OCI-LY3 (cell line): Measurements from ENCODE around the gene APOB.

Source experiments
- CTCF ChIP-seq: fragments of 200-600, 300-600 bp; sonication (generic); IDR thresholded peaks from 2 replicates; pipeline ENCODE4 v1.5.1; 2014; ENCODE audit warnings: antibody characterized with exemption, low read length, low read depth
- EZH2phosphoT487 ChIP-seq: fragments of 200-600 bp; shearing (Covaris generic); IDR thresholded peaks from 2 replicates; pipeline ENCODE4 v1.6.1; 2018; ENCODE audit warnings: antibody characterized with exemption, mixed run types, low read depth

DNA sequence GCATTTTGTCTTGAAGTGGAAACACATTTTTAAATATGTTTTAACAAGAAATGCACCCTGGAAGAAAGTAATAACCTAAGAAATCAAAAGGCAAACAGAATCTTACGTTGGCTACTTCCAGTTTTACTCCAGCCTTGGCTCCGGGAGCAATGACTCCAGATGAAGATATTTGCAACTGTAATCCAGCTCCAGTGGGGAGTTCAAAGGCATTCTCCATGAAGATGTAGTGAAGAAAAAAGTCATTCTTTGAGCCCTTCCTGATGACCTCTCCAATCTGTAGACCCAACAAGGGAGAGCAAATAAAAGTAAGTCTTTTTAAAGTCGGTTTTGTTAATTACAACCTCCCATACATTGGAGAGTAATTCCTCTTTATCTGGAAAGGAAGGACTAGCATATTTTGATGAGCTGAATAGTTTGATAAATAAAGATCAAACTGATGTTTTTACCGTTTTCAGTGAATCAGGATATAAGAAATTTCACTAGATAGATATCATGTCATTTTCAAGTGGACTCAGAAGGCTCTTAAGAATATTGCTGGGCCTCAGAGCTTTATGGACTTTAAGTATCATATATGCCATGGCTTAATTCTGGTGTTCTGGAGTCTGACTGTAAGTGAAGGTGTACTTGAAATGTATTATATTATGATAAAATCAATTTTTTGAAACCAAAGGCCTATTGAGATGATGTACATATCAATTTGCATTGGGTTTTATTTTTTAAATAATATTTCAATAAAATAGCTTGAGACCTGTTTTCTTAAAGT, 20.3 kb downstream of the APOB start:
- TF ChIP-seq CTCF = no peak
- no peak for TF ChIP-seq EZH2phosphoT487
